ENCODE results near the gene AMDHD1. TPM values are rescaled to one million over a fixed set of nuclear protein-coding genes. Genes with fewer than 3 reads are reported as not detected.
"Not testable (repeated sequence)": the region's sequence is repeated elsewhere in the genome, so short reads cannot be mapped to it uniquely, and the experiment has no call there.

The AMDHD1 gene
- total RNA-seq, 1 donor = 0.63 TPM

DNA sequence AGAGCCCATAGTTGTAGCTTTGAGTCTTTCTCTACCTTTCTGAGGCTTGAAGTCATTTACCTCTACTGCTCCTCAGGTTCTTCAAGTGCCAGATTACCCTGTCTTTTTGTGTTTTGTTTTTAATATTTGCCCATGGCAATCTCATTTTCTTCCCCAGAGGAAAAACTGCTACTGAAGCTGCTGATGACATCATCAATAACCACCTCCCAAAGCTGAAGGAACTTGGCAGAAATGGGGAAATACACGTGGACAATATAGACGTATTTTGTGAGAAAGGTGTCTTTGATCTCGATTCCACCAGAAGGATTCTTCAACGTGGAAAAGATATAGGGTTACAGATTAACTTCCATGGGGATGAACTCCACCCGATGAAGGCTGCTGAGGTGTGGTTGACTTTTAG, 17.1 kb downstream of the AMDHD1 start:
- TF ChIP-seq CTCF (IDR thresholded peaks at IDR 0.05; ENCODE audit: insufficient read depth, low read length) = no peak
- no peak for DNase-seq (ENCODE audit: low read depth)

GRCh38 chr12:95962222-95962621, 19.1 kb downstream of the AMDHD1 start:
- TF ChIP-seq CTCF (IDR thresholded peaks at IDR 0.05; ENCODE audit: insufficient read depth, low read length) = no peak
- DNase-seq (ENCODE audit: low read depth) = no peak
- H3K4me3 ChIP-seq (ENCODE audit: low read depth, low read length) = no peak overlapping the region

More for the DNA sequence above, 17.1 kb downstream of the AMDHD1 start:
- H3K4me3 ChIP-seq (ENCODE audit: low read depth, low read length) = no peak overlapping the region

DNA sequence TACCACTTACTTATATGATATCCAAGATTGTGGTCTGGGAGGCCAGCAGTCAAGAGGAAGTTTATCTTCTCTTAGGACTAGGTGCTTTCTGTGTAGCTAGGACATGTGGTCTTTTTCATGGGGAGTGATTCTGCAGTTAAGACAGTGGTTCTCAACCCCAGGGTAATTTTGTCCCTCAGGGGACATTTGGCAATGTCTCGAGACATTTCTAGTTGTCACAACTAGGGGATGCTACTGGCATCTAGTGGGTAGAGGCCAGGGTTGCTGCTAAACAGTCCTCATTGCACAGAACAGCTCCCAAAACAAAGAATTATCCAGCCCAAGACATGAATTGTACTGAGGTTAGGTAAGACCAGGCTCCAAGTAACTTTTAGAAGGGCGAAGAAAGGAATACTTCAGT, 20.0 kb downstream of the AMDHD1 start:
- DNase-seq (ENCODE audit: low read depth) = no peak
- TF ChIP-seq CTCF (IDR thresholded peaks at IDR 0.05; ENCODE audit: insufficient read depth, low read length) = no peak
- H3K4me3 ChIP-seq (ENCODE audit: low read depth, low read length) = no peak overlapping the region

- no peak for TF ChIP-seq CTCF (IDR thresholded peaks at IDR 0.05; ENCODE audit: insufficient read depth, low read length)
- DNase-seq (ENCODE audit: low read depth) = no peak
- H3K4me3 ChIP-seq (ENCODE audit: low read depth, low read length) = no peak overlapping the region
Observed at GRCh38 chr12:95966287-95966870, 23.2 kb downstream of the AMDHD1 start.

GRCh38 chr12:95967301-95967700, 24.2 kb downstream of the AMDHD1 start:
- no peak for TF ChIP-seq CTCF (IDR thresholded peaks at IDR 0.05; ENCODE audit: insufficient read depth, low read length)
- DNase-seq (ENCODE audit: low read depth) = no peak

GRCh38 chr12:95969116-95969515, 26.0 kb downstream of the AMDHD1 start:
- not testable (repeated sequence) for DNase-seq (ENCODE audit: low read depth); H3K4me3 ChIP-seq (ENCODE audit: low read depth, low read length)

More at GRCh38 chr12:95967301-95967700, 24.2 kb downstream of the AMDHD1 start:
- H3K4me3 ChIP-seq (ENCODE audit: low read depth, low read length) = no peak overlapping the region

GRCh38 chr12:95970905-95971304, 27.8 kb downstream of the AMDHD1 start:
- TF ChIP-seq CTCF (IDR thresholded peaks at IDR 0.05; ENCODE audit: insufficient read depth, low read length) = no peak
- no peak overlapping the region for H3K4me3 ChIP-seq (ENCODE audit: low read depth, low read length)
- DNase-seq (ENCODE audit: low read depth) = peak; percentile 5

Measured in fibroblast of the aortic adventitia (primary cell).